ENCODE results near the gene ABHD2.

- TF ChIP-seq CTCF (conservative IDR thresholded peaks at IDR 0.05 in 1 of 2, IDR thresholded peaks at IDR 0.05 in 1 of 2; ENCODE audit: low read depth in 1 of 2, low read length in 2 of 2) (no peak), EZH2 (IDR thresholded peaks at IDR 0.05; ENCODE audit: low read length, missing control alignments) (no peak)
Measured at GRCh38 chr15:89116404-89116803, 28.1 kb downstream of the ABHD2 start.

All from fibroblast of lung (primary cell).